NB4 (cell line): ENCODE data around the gene STARD13.

Experiments used
- MYC ChIP-seq: IDR thresholded peaks from 2 replicates; pipeline ENCODE4 v1.6.1; 2011; ENCODE audit warnings: low read depth, low read length
- POLR2A ChIP-seq: IDR thresholded peaks from 2 replicates; pipeline ENCODE4 v1.6.1; 2011; ENCODE audit warnings: mild to moderate bottlenecking; ENCODE audit not compliant: insufficient read length; ENCODE audit errors: extremely low read depth
- TF ChIP-seq, protein P1 (sequence below): IDR thresholded peaks from one replicate; pipeline ENCODE4 v1.5.1; 2012; ENCODE audit warnings: low read depth, low read length
- TF ChIP-seq, protein P2 (sequence below): IDR thresholded peaks from 2 replicates; pipeline ENCODE4 v1.6.1; 2011; ENCODE audit warnings: low read depth, low read length

DNA sequence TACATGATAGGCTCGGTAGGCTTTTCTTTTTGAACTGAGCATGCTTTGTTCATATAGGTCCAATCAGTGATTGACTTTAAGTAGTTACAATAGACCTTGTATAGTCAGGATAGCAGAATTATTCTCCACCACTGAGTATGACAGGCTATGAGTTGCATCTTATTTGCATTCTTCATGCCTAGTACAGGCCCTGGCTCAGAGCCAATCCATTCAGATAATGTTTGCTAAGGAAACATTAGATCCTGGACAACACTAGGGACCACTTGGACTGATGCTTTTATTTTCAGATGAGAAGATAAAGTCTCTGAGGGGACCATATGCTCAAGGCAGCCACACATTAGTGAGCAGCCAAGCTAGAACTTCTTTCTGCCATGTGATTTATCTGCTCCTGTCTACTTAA lies 135.4 kb downstream of the STARD13 start:
- TF ChIP-seq, protein P1, sequence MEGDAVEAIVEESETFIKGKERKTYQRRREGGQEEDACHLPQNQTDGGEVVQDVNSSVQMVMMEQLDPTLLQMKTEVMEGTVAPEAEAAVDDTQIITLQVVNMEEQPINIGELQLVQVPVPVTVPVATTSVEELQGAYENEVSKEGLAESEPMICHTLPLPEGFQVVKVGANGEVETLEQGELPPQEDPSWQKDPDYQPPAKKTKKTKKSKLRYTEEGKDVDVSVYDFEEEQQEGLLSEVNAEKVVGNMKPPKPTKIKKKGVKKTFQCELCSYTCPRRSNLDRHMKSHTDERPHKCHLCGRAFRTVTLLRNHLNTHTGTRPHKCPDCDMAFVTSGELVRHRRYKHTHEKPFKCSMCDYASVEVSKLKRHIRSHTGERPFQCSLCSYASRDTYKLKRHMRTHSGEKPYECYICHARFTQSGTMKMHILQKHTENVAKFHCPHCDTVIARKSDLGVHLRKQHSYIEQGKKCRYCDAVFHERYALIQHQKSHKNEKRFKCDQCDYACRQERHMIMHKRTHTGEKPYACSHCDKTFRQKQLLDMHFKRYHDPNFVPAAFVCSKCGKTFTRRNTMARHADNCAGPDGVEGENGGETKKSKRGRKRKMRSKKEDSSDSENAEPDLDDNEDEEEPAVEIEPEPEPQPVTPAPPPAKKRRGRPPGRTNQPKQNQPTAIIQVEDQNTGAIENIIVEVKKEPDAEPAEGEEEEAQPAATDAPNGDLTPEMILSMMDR: no peak
- TF ChIP-seq POLR2A (no peak), MYC (no peak)
- TF ChIP-seq, protein P2, sequence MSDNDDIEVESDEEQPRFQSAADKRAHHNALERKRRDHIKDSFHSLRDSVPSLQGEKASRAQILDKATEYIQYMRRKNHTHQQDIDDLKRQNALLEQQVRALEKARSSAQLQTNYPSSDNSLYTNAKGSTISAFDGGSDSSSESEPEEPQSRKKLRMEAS: no peak
